Effector CD8-positive, alpha-beta T cell (primary cell): ENCODE measurements around the gene KCNAB2.

Source experiments
- DNase-seq: peaks from one replicate; lab custom pipeline; 2025; lab: John Stamatoyannopoulos, UW

The KCNAB2 gene

GRCh38 chr1:6150006-6150938 lies 104.6 kb downstream of the KCNAB2 start:
- DNase-seq = no peak
